H9 (cell line): ENCODE data around the gene DYNC1H1. TPM values are rescaled to one million over a fixed set of nuclear protein-coding genes. Genes with fewer than 3 reads are reported as not detected.

ENCODE experiments used
- DNase-seq: peaks from one replicate; pipeline ENCODE4 v3.0.0-alpha.2; 2017
- H2AFZ ChIP-seq: one replicate; pipeline ENCODE4 v1.6.1; 2013; ENCODE audit warnings: mild to moderate bottlenecking, low read length, control low read depth, moderate library complexity
- H2AK5ac ChIP-seq: 2 replicates; pipeline ENCODE4 v1.6.1; 2013; ENCODE audit warnings: low read length, control low read depth, mixed read lengths; ENCODE audit not compliant: insufficient read length
- H2BK120ac ChIP-seq: one replicate; pipeline ENCODE4 v1.6.1; 2013; ENCODE audit warnings: low read depth, mild to moderate bottlenecking, low read length, control low read depth, inconsistent platforms; ENCODE audit not compliant: poor library complexity, severe bottlenecking
- H2BK12ac ChIP-seq: 2 replicates; pipeline ENCODE4 v1.6.1; 2013; ENCODE audit warnings: low read length, control low read depth, mixed read lengths, low read depth; ENCODE audit not compliant: insufficient read length
- H2BK15ac ChIP-seq: 2 replicates; pipeline ENCODE4 v1.6.1; 2013; ENCODE audit warnings: low read depth, low read length, control low read depth
- H2BK20ac ChIP-seq: one replicate; pipeline ENCODE4 v1.6.1; 2013; ENCODE audit warnings: low read depth, mild to moderate bottlenecking, low read length, control low read depth, inconsistent platforms; ENCODE audit not compliant: poor library complexity, severe bottlenecking
- H2BK5ac ChIP-seq: 2 replicates; pipeline ENCODE4 v1.6.1; 2013; ENCODE audit warnings: low read length, control low read depth, mixed read lengths; ENCODE audit not compliant: insufficient read length
- H3K14ac ChIP-seq: 2 replicates; pipeline ENCODE4 v1.6.1; 2013; ENCODE audit warnings: low read length, control low read depth; ENCODE audit not compliant: insufficient read depth
- H3K18ac ChIP-seq: 2 replicates; pipeline ENCODE4 v1.6.1; 2013; ENCODE audit warnings: low read depth, mild to moderate bottlenecking, mixed read lengths, low read length, control low read depth; ENCODE audit not compliant: insufficient read length
- H3K23ac ChIP-seq: 2 replicates; pipeline ENCODE4 v1.6.1; 2013; ENCODE audit warnings: low read length, control low read depth, mixed read lengths, low read depth; ENCODE audit not compliant: insufficient read length
- H3K23me2 ChIP-seq: 2 replicates; pipeline ENCODE4 v1.6.1; 2013; ENCODE audit warnings: low read depth, mild to moderate bottlenecking, mixed read lengths, low read length, control low read depth; ENCODE audit not compliant: insufficient read length, poor library complexity, severe bottlenecking
- H3K27ac ChIP-seq: 2 replicates; pipeline ENCODE4 v1.5.1; 2013; ENCODE audit warnings: low read length, control low read depth, mixed read lengths, low read depth; ENCODE audit not compliant: insufficient read length
- H3K27me3 ChIP-seq: 2 replicates; pipeline ENCODE4 v1.6.1; 2013; ENCODE audit warnings: low read length, control low read depth, inconsistent platforms; ENCODE audit not compliant: insufficient read depth
- H3K4ac ChIP-seq: 2 replicates; pipeline ENCODE4 v1.6.1; 2013; ENCODE audit warnings: low read depth, mild to moderate bottlenecking, control low read depth, inconsistent platforms, low read length, moderate library complexity
- H3K4me1 ChIP-seq: 2 replicates; pipeline ENCODE4 v1.6.1; 2013; ENCODE audit warnings: low read length, control low read depth, inconsistent platforms; ENCODE audit not compliant: insufficient read depth
- H3K4me2 ChIP-seq: 2 replicates; pipeline ENCODE4 v1.6.1; 2013; ENCODE audit warnings: low read length, control low read depth, mixed read lengths; ENCODE audit not compliant: insufficient read length, insufficient read depth
- H3K56ac ChIP-seq: 2 replicates; pipeline ENCODE4 v1.6.1; 2013; ENCODE audit warnings: low read depth, mild to moderate bottlenecking, mixed read lengths, low read length, control low read depth; ENCODE audit not compliant: insufficient read length
- H3K79me1 ChIP-seq: 2 replicates; pipeline ENCODE4 v1.6.1; 2013; ENCODE audit warnings: low read depth, mild to moderate bottlenecking, moderate library complexity, low read length, control low read depth, inconsistent platforms; ENCODE audit not compliant: insufficient read depth, poor library complexity, severe bottlenecking
- H3K79me2 ChIP-seq: 2 replicates; pipeline ENCODE4 v1.6.1; 2013; ENCODE audit warnings: low read length, control low read depth, inconsistent platforms; ENCODE audit not compliant: insufficient read depth
- H3K9ac ChIP-seq: 2 replicates; pipeline ENCODE4 v1.6.1; 2013; ENCODE audit warnings: low read length, control low read depth, mixed read lengths; ENCODE audit not compliant: insufficient read length; ENCODE audit errors: extremely low read depth
- H3K9me3 ChIP-seq: one replicate; pipeline ENCODE4 v1.6.1; 2013; ENCODE audit warnings: low read depth, low read length, inconsistent platforms; ENCODE audit not compliant: control insufficient read depth
- H3T11ph ChIP-seq: one replicate; pipeline ENCODE4 v1.6.1; 2013; ENCODE audit warnings: mild to moderate bottlenecking, low read length, control low read depth, inconsistent platforms
- H4K20me1 ChIP-seq: one replicate; pipeline ENCODE4 v1.6.1; 2013; ENCODE audit not compliant: control insufficient read depth, insufficient read length, insufficient read depth
- H4K5ac ChIP-seq: 2 replicates; pipeline ENCODE4 v1.6.1; 2013; ENCODE audit warnings: low read depth, mild to moderate bottlenecking, mixed read lengths, low read length, control low read depth; ENCODE audit not compliant: insufficient read length
- H4K8ac ChIP-seq: replicated peaks from 2 replicates; pipeline ENCODE4 v1.6.1; 2013; ENCODE audit warnings: low read length, control low read depth, mixed read lengths, low read depth; ENCODE audit not compliant: insufficient read length
- H4K91ac ChIP-seq: 2 replicates; pipeline ENCODE4 v1.6.1; 2013; ENCODE audit warnings: low read depth, mild to moderate bottlenecking, moderate library complexity, mixed read lengths, low read length, control low read depth; ENCODE audit not compliant: insufficient read length
- H3K27ac Mint-ChIP-seq, 3 experiments: 2 replicates in 2 of 3; 3 replicates in 1 of 3; pipeline ENCODE4 v1.8.0; 2020 to 2021; ENCODE audit warnings: mixed read lengths in 3 of 3, mild to moderate bottlenecking in 1 of 3, moderate library complexity in 1 of 3
- H3K27me3 Mint-ChIP-seq: 2 replicates; pipeline ENCODE4 v1.8.0; 2021; ENCODE audit warnings: low read depth, mild to moderate bottlenecking, moderate library complexity, mixed read lengths
- H3K36me3 Mint-ChIP-seq, 3 experiments: 2 replicates in 2 of 3; 3 replicates in 1 of 3; pipeline ENCODE4 v1.8.0; 2020 to 2021; ENCODE audit warnings: low read depth in 3 of 3, mixed read lengths in 3 of 3; ENCODE audit not compliant: insufficient read depth in 1 of 3
- H3K4me1 Mint-ChIP-seq, 2 experiments: 2 replicates each; pipeline ENCODE4 v1.8.0; 2020; ENCODE audit warnings: mixed read lengths in 2 of 2
- H3K4me3 Mint-ChIP-seq, 2 experiments: 2 replicates in 1 of 2; 3 replicates in 1 of 2; pipeline ENCODE4 v1.8.0; 2020 to 2021; ENCODE audit warnings: mild to moderate bottlenecking in 2 of 2, mixed read lengths in 2 of 2, moderate library complexity in 1 of 2
- H3K9me3 Mint-ChIP-seq, 2 experiments: 2 replicates in 1 of 2; 3 replicates in 1 of 2; pipeline ENCODE4 v1.8.0; 2020; ENCODE audit warnings: mild to moderate bottlenecking in 2 of 2, mixed read lengths in 2 of 2, moderate library complexity in 1 of 2
- WGBS: extraction: QIAGEN DNeasy Blood & Tissue Kit; methylation state at CpG from one replicate; pipeline ENCODE4 v1.1.7; 2013; ENCODE audit warnings: missing lambda C conversion rate, low lambda C conversion rate, mixed read lengths; ENCODE audit not compliant: insufficient read length; ENCODE audit errors: extremely low coverage; 5-methylcytosine and 5-hydroxymethylcytosine counted together
- total RNA-seq: library from RNA; stranded (reverse); gene quantifications from 2 replicates; pipeline ENCODE4 v1.2.1, GENCODE V29; 2021
- TF ChIP-seq, protein P1 (sequence below): fragments of 200-600 bp; sonication (generic); conservative IDR thresholded peaks from 3 replicates; pipeline ENCODE4 v1.8.0; 2021; ENCODE audit warnings: antibody characterized with exemption, mild to moderate bottlenecking

Gene DYNC1H1
- total RNA-seq, 1 experiment from 2014 or later: 359 TPM

DNA sequence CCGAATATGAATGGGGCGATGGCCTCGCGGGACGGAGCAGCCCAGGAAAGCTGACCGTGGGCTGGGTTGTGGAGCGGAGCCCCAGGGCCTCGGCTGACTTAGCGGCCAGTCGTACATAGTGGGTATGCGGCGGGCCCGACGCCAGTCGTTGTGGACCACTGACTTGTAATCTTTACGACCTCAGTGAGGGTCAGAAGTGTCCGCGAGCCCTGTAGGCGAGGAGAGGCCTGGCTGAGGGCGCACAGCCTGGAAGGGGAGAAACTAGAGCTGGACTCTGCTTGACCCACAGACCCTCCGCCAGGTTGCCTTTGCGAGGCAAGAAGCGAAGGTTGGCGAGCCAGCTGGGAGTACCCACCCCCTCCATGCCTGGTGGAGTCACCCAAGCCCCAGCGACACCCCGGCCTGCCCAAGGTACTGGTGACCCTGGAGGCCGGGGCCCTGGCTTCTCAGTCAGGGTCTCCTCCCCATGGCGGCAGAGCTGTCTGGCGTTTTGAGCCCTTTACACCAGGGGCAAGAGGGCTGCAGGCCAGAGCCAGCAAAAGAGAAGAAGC, 15.6 kb upstream of the DYNC1H1 start:
- Histone ChIP-seq H4K8ac (no peak overlapping the region), H3K23ac (no peak overlapping the region), H3K27ac (no peak overlapping the region), H4K20me1 (no peaks in the 10 kb centered on the region), H2BK5ac (no peak overlapping the region), H3K79me2 (no peaks in the 10 kb centered on the region), H2AK5ac (no peak overlapping the region), H3K14ac (no peak overlapping the region), H2BK15ac (no peak overlapping the region), H4K5ac (no peak overlapping the region), H3T11ph (no peak overlapping the region), H3K4ac (no peak overlapping the region), H3K4me2 (peak overlapping the region; percentile 52), H3K4me1 (0 out of 2 replicates have a peak, but pooled peaks cover 2% of the 10 kb centered on the region), H3K23me2 (no peaks in the 10 kb centered on the region), H2BK20ac (no peak overlapping the region), H3K18ac (no peak overlapping the region), H4K91ac (no peak overlapping the region), H3K9me3 (no peaks in the 10 kb centered on the region), H3K9ac (peak overlapping the region; percentile 16), H2BK12ac (no peak overlapping the region), H2AFZ (no peak overlapping the region), H3K56ac (no peak overlapping the region), H3K79me1 (no peaks in the 10 kb centered on the region), H3K27me3 (peaks cover 10% of the 10 kb centered on the region; the same call in 1 of the 2 replicates), H2BK120ac (no peak overlapping the region)
- H3K9me3 Mint-ChIP-seq: no peaks in the 10 kb centered on the region; a peak in 2 of 5 replicates
- H3K4me1 Mint-ChIP-seq: peaks cover 18 to 23% of the 10 kb centered on the region in 2 experiments
- no peak for DNase-seq
- no peaks in the 10 kb centered on the region for H3K36me3 Mint-ChIP-seq
- TF ChIP-seq, protein P1, sequence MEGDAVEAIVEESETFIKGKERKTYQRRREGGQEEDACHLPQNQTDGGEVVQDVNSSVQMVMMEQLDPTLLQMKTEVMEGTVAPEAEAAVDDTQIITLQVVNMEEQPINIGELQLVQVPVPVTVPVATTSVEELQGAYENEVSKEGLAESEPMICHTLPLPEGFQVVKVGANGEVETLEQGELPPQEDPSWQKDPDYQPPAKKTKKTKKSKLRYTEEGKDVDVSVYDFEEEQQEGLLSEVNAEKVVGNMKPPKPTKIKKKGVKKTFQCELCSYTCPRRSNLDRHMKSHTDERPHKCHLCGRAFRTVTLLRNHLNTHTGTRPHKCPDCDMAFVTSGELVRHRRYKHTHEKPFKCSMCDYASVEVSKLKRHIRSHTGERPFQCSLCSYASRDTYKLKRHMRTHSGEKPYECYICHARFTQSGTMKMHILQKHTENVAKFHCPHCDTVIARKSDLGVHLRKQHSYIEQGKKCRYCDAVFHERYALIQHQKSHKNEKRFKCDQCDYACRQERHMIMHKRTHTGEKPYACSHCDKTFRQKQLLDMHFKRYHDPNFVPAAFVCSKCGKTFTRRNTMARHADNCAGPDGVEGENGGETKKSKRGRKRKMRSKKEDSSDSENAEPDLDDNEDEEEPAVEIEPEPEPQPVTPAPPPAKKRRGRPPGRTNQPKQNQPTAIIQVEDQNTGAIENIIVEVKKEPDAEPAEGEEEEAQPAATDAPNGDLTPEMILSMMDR: no peak
- no CpG with 5 or more reads among the region's 29 CpGs for WGBS
- H3K4me3 Mint-ChIP-seq: peak overlapping the region; percentile 91 to 97
- peaks cover 43% of the 10 kb centered on the region for H3K27me3 Mint-ChIP-seq
- H3K27ac Mint-ChIP-seq: peak overlapping the region; percentile 96 to 99 (median 98)
